Endodermal cell (in vitro differentiated cells): Measurements from ENCODE around the gene GPATCH4. TPM values are rescaled to one million over a fixed set of nuclear protein-coding genes. Genes with fewer than 3 reads are reported as not detected.
A peak's percentile ranks its signal among the peaks of the same experiment; 100 is the strongest.
"Not testable (repeated sequence)": the region's sequence is repeated elsewhere in the genome, so short reads cannot be mapped to it uniquely, and the experiment has no call there.

Source experiments
- DNase-seq: peaks from one replicate; pipeline ENCODE4 v3.0.0-alpha.2; 2017
- H3K27ac ChIP-seq: 2 replicates; pipeline ENCODE4 v1.5.1; 2013; ENCODE audit warnings: mild to moderate bottlenecking, low read depth, low read length, moderate library complexity
- H3K27me3 ChIP-seq: 2 replicates; pipeline ENCODE4 v1.6.1; 2013; ENCODE audit warnings: mild to moderate bottlenecking, low read length, moderate library complexity; ENCODE audit not compliant: insufficient read depth, control insufficient read depth, poor library complexity, severe bottlenecking
- H3K36me3 ChIP-seq: 2 replicates; pipeline ENCODE4 v1.7.0; 2013; ENCODE audit warnings: mild to moderate bottlenecking, low read length, moderate library complexity; ENCODE audit not compliant: control insufficient read depth, insufficient read depth
- H3K4me1 ChIP-seq: one replicate; pipeline ENCODE4 v1.7.0; 2013; ENCODE audit warnings: low read length; ENCODE audit not compliant: control insufficient read depth, insufficient read depth
- H3K4me3 ChIP-seq: 2 replicates; pipeline ENCODE4 v1.5.1; 2013; ENCODE audit warnings: mild to moderate bottlenecking, low read length, moderate library complexity
- H3K9ac ChIP-seq: 2 replicates; pipeline ENCODE4 v1.6.1; 2013; ENCODE audit warnings: mild to moderate bottlenecking, low read length, moderate library complexity; ENCODE audit not compliant: poor library complexity, severe bottlenecking; ENCODE audit errors: extremely low read depth
- H3K9me3 ChIP-seq: 2 replicates; pipeline ENCODE4 v1.6.1; 2013; ENCODE audit warnings: mild to moderate bottlenecking, low read length, moderate library complexity; ENCODE audit not compliant: control insufficient read depth
- H3K27ac Mint-ChIP-seq: 2 replicates; pipeline ENCODE4 v1.8.0; 2020; ENCODE audit warnings: mixed read lengths
- H3K27me3 Mint-ChIP-seq: 2 replicates; pipeline ENCODE4 v1.8.0; 2021; ENCODE audit warnings: mild to moderate bottlenecking, mixed read lengths; ENCODE audit not compliant: insufficient read depth
- H3K36me3 Mint-ChIP-seq: 2 replicates; pipeline ENCODE4 v1.8.0; 2020; ENCODE audit warnings: low read depth, mixed read lengths
- H3K4me1 Mint-ChIP-seq: 2 replicates; pipeline ENCODE4 v1.8.0; 2020; ENCODE audit warnings: mixed read lengths
- H3K4me3 Mint-ChIP-seq: 2 replicates; pipeline ENCODE4 v1.8.0; 2020; ENCODE audit warnings: mild to moderate bottlenecking, moderate library complexity, mixed read lengths
- H3K9me3 Mint-ChIP-seq: 2 replicates; pipeline ENCODE4 v1.8.0; 2020; ENCODE audit warnings: mild to moderate bottlenecking, mixed read lengths
- whole genome bisulfite sequencing, 2 experiments: methylation state at CpG; one replicate each; pipeline versions ENCODE4 v1.1.5 to v1.1.7; 2013; ENCODE audit warnings: missing lambda C conversion rate in 2 of 2, mixed read lengths in 1 of 2; ENCODE audit not compliant: insufficient coverage in 1 of 2, insufficient read length in 1 of 2; 5-methylcytosine and 5-hydroxymethylcytosine counted together
- total RNA-seq, 2 donors: library from RNA; stranded (reverse); fragmentation: NEBNext Ultra II Directional in 1 of 2; extraction: Animal tissue kit (Norgen Biotek cat#: 25700) in 1 of 2; gene quantifications; 2 replicates in 1 of 2; 3 replicates in 1 of 2; pipeline ENCODE4 v1.2.1, GENCODE V29; 2021
- TF ChIP-seq, protein P1 (sequence below): fragments of 200-600 bp; sonication (generic); conservative IDR thresholded peaks from 2 replicates; pipeline ENCODE4 v1.5.0; 2021; ENCODE audit warnings: antibody characterized with exemption, mild to moderate bottlenecking

Gene GPATCH4
- total RNA-seq, 2 donors from 2014 or later: 23.0 to 34.4 TPM

DNA sequence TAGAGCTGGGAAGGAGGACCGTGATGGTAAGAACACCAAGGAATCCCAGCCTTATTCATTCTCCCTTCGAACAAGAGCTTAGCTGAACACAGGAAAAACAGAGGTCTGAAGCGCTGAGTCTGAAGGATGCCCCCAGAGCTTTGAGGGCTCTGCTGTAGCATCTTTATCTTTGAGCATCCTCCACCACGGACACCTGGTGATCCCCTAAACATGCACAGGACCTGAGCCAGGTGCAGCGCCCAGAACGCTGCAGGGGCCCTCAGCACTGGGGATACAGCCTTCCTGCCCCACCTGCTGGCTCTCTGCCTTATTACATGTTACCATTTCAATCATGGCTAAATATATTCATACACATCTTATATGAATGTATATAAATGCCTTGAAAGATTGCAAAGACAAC lies 7.7 kb upstream of the GPATCH4 start:
- no peak overlapping the region for H3K9ac ChIP-seq

DNA sequence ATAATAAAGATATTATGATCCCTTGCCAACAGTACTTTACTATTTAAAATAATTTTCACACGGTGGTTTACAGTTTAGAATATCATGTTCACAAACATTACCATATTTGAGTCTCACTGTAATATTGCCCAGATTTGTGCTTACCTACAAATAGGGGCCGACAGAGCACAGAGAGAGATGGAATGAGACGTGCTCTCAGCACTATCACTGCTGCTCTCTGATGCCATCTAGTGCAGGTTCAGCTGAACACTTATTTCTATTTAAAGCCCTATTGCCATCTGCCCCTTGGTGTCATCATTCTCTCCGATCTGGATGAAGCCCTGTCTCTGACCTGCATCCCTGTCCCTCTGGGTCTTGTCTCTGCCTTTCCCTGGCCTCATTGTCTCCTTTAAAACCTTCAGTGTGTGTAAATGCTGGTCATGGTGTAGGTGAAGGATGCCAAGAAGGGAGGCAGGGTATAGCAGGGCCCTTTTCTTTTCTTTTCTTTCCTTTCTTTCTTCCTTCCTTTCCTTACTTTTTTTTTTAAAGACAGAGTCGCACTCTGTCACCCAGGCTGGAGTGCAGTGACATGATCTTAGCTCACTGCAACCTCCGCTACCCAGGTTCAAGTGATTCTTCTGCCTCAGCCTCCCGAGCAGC lies 6.9 kb upstream of the GPATCH4 start:
- TF ChIP-seq, protein P1, sequence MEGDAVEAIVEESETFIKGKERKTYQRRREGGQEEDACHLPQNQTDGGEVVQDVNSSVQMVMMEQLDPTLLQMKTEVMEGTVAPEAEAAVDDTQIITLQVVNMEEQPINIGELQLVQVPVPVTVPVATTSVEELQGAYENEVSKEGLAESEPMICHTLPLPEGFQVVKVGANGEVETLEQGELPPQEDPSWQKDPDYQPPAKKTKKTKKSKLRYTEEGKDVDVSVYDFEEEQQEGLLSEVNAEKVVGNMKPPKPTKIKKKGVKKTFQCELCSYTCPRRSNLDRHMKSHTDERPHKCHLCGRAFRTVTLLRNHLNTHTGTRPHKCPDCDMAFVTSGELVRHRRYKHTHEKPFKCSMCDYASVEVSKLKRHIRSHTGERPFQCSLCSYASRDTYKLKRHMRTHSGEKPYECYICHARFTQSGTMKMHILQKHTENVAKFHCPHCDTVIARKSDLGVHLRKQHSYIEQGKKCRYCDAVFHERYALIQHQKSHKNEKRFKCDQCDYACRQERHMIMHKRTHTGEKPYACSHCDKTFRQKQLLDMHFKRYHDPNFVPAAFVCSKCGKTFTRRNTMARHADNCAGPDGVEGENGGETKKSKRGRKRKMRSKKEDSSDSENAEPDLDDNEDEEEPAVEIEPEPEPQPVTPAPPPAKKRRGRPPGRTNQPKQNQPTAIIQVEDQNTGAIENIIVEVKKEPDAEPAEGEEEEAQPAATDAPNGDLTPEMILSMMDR: peak; percentile 85
- Histone ChIP-seq H3K36me3 (no peaks in the 10 kb centered on the region), H3K9ac (no peak overlapping the region), H3K27ac (no peak overlapping the region), H3K9me3 (no peaks in the 10 kb centered on the region), H3K4me3 (no peak overlapping the region), H3K4me1 (no peaks in the 10 kb centered on the region), H3K27me3 (no peaks in the 10 kb centered on the region)
- no peaks in the 10 kb centered on the region for H3K9me3 Mint-ChIP-seq
- peak; percentile 86 for DNase-seq
- H3K4me1 Mint-ChIP-seq: no peaks in the 10 kb centered on the region
- no peak overlapping the region for H3K27ac Mint-ChIP-seq
- no peaks in the 10 kb centered on the region for H3K36me3 Mint-ChIP-seq
- peaks cover 5% of the 10 kb centered on the region for H3K27me3 Mint-ChIP-seq
- 37 to 44% methylated on average over 7 of the region's 7 CpGs for WGBS, 2 experiments
- H3K4me3 Mint-ChIP-seq: no peak overlapping the region

More for the DNA sequence above, 7.7 kb upstream of the GPATCH4 start:
- TF ChIP-seq, protein P1: peak; percentile 81
- 26 to 59% methylated on average over 2 to 6 of the region's 6 CpGs for WGBS, 2 experiments
- no peaks in the 10 kb centered on the region for H3K9me3 ChIP-seq
- no peaks in the 10 kb centered on the region for H3K4me1 ChIP-seq
- DNase-seq: peak; percentile 73
- H3K27me3 ChIP-seq: no peaks in the 10 kb centered on the region
- Mint-ChIP-seq H3K9me3 (no peaks in the 10 kb centered on the region), H3K27ac (no peak overlapping the region), H3K36me3 (no peaks in the 10 kb centered on the region), H3K27me3 (peaks cover 5% of the 10 kb centered on the region), H3K4me3 (no peak overlapping the region), H3K4me1 (no peaks in the 10 kb centered on the region)
- H3K27ac ChIP-seq: no peak overlapping the region
- no peaks in the 10 kb centered on the region for H3K36me3 ChIP-seq
- no peak overlapping the region for H3K4me3 ChIP-seq

DNA sequence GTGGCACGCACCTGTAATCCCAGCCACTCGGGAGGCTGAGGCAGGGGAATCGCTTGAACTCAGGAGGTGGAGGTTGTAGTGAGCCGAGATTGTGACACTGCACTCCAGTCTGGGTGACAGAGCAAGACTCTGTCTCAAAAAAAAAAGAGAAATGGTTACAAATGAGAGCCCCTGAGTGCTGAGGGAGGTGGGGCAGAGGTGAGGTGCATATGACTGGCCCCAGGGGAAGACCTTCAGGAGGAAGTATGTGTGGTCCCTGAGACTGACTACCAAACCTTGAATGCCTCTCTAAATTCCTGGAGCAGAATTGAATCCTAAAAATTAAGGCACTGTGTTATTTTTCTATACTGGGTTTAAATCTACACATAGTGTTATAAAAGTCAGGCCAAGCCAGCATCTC lies 6.1 kb upstream of the GPATCH4 start:
- H3K9me3 Mint-ChIP-seq, H3K4me1 Mint-ChIP-seq, H3K27ac Mint-ChIP-seq, H3K9me3 ChIP-seq, DNase-seq, H3K36me3 ChIP-seq, H3K4me3 Mint-ChIP-seq, H3K36me3 Mint-ChIP-seq, H3K4me1 ChIP-seq, H3K27me3 Mint-ChIP-seq, H3K9ac ChIP-seq, H3K27me3 ChIP-seq, H3K4me3 ChIP-seq, H3K27ac ChIP-seq: not testable (repeated sequence)
- WGBS, 2 experiments: 79% methylated on average over 4 of the region's 4 CpGs; no CpG with 5 or more reads in 1 of the 2 experiments

DNA sequence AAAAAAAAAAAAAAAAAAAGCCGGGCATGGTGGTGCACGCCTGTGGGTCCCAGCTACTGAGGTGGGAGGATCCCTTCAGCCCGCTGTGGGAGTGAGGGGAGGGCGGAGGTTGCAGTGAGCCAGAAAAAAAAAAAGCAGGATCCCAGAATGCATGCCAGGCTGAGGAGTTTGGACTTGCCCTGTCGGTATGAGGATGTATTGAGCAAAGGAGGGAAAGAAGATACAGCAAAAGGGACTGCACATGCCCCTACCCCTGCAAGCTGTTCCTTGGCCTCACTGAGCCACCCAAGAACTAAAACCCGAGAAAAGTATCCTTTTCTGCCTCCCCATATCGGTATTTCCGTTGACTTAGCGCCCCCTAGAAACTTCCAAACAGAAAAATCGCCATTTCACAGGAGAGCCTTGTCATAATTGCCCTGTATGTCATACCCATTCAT lies 1.3 kb upstream of the GPATCH4 start:
- peaks cover 4% of the 10 kb centered on the region for H3K4me1 Mint-ChIP-seq
- peaks cover 12% of the 10 kb centered on the region for H3K36me3 Mint-ChIP-seq
- no peaks in the 10 kb centered on the region for H3K27me3 Mint-ChIP-seq
- Histone ChIP-seq H3K27ac (no peak overlapping the region), H3K27me3 (no peaks in the 10 kb centered on the region), H3K4me1 (no peaks in the 10 kb centered on the region), H3K4me3 (no peak overlapping the region), H3K36me3 (peaks cover 16% of the 10 kb centered on the region), H3K9ac (no peak overlapping the region), H3K9me3 (no peaks in the 10 kb centered on the region)
- TF ChIP-seq, protein P1: peak; percentile 69
- H3K4me3 Mint-ChIP-seq: peak overlapping the region; percentile 79
- DNase-seq: no peak
- no peak overlapping the region for H3K27ac Mint-ChIP-seq
- H3K9me3 Mint-ChIP-seq: no peaks in the 10 kb centered on the region
- 34 to 49% methylated on average over 7 to 10 of the region's 10 CpGs for WGBS, 2 experiments
